PFSK-1 (cell line): Measurements from ENCODE around the gene TM9SF2.

Experiments
- TAF1 ChIP-seq: IDR thresholded peaks from 2 replicates; pipeline ENCODE4 v1.6.1; 2012; ENCODE audit warnings: low read length, control low read depth, borderline replicate concordance; ENCODE audit not compliant: insufficient read depth
- TF ChIP-seq, protein P1 (sequence below), 2 experiments: IDR thresholded peaks; 2 replicates each; pipeline versions ENCODE4 v1.6.1 to v1.8.0; 2011 to 2012; ENCODE audit warnings: low read depth in 2 of 2, low read length in 2 of 2, control low read depth in 1 of 2, inconsistent platforms in 1 of 2, mild to moderate bottlenecking in 1 of 2, moderate library complexity in 1 of 2; ENCODE audit not compliant: insufficient read depth in 1 of 2

DNA sequence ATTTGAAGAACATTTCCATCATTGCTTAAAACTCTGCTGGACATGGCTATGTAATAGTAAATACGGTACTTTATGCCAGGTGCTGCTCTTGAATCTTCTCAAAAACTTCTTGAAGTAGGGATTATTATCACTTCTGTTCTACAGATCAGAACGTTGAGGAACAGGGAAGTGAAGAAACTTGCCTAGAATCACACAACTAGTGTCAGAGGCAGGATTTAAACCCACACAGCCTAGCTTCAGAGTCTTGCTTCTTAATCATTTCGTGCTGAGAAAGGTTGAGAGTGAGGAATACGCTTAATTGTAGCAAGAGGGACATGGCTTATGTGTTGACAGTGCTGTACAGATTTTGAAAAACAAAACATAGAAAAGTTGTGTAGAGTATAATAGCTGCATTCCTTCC is 13.5 kb downstream of the TM9SF2 start:
- TF ChIP-seq, protein P1, sequence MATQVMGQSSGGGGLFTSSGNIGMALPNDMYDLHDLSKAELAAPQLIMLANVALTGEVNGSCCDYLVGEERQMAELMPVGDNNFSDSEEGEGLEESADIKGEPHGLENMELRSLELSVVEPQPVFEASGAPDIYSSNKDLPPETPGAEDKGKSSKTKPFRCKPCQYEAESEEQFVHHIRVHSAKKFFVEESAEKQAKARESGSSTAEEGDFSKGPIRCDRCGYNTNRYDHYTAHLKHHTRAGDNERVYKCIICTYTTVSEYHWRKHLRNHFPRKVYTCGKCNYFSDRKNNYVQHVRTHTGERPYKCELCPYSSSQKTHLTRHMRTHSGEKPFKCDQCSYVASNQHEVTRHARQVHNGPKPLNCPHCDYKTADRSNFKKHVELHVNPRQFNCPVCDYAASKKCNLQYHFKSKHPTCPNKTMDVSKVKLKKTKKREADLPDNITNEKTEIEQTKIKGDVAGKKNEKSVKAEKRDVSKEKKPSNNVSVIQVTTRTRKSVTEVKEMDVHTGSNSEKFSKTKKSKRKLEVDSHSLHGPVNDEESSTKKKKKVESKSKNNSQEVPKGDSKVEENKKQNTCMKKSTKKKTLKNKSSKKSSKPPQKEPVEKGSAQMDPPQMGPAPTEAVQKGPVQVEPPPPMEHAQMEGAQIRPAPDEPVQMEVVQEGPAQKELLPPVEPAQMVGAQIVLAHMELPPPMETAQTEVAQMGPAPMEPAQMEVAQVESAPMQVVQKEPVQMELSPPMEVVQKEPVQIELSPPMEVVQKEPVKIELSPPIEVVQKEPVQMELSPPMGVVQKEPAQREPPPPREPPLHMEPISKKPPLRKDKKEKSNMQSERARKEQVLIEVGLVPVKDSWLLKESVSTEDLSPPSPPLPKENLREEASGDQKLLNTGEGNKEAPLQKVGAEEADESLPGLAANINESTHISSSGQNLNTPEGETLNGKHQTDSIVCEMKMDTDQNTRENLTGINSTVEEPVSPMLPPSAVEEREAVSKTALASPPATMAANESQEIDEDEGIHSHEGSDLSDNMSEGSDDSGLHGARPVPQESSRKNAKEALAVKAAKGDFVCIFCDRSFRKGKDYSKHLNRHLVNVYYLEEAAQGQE (IDR thresholded peaks at IDR 0.05; ENCODE audit: insufficient read depth in 1 of 2, low read depth in 2 of 2, low read length in 2 of 2) = no peak
- no peak for TF ChIP-seq TAF1
